Chondrocyte (in vitro differentiated cells): Measurements from ENCODE around the gene LTA4H. TPM values are rescaled to one million over a fixed set of nuclear protein-coding genes. Genes with fewer than 3 reads are reported as not detected.

Experiments
- DNase-seq: peaks from one replicate; pipeline ENCODE4 v3.0.0; 2021; ENCODE audit warnings: mixed read lengths, low spot score
- H3K27ac Mint-ChIP-seq: one replicate; pipeline ENCODE4 v1.8.0; 2021; ENCODE audit warnings: mild to moderate bottlenecking, moderate library complexity, mixed read lengths; ENCODE audit not compliant: unreplicated experiment
- H3K27me3 Mint-ChIP-seq: 2 replicates; pipeline ENCODE4 v1.8.0; 2021; ENCODE audit warnings: low read depth, mixed read lengths
- H3K36me3 Mint-ChIP-seq: 2 replicates; pipeline ENCODE4 v1.8.0; 2021; ENCODE audit warnings: low read depth, mixed read lengths
- H3K4me1 Mint-ChIP-seq: 2 replicates; pipeline ENCODE4 v1.8.0; 2021; ENCODE audit warnings: low read depth, mild to moderate bottlenecking, mixed read lengths
- H3K4me3 Mint-ChIP-seq: one replicate; pipeline ENCODE4 v1.8.0; 2021; ENCODE audit warnings: mild to moderate bottlenecking, moderate library complexity, mixed read lengths; ENCODE audit not compliant: unreplicated experiment
- H3K9me3 Mint-ChIP-seq: 2 replicates; pipeline ENCODE4 v1.8.0; 2021; ENCODE audit warnings: low read depth, mixed read lengths
- total RNA-seq: library from RNA; stranded (reverse); gene quantifications from 3 replicates; pipeline ENCODE4 v1.2.1, GENCODE V29; 2021
- TF ChIP-seq, protein P1 (sequence below): fragments of 200-600 bp; sonication (generic); IDR thresholded peaks from 2 replicates; pipeline ENCODE4 v1.5.0; 2021; ENCODE audit warnings: antibody characterized with exemption, mild to moderate bottlenecking, moderate library complexity

The LTA4H gene
- total RNA-seq, 1 donor from 2014 or later, result 55.0 TPM

GRCh38 chr12:95977764-95978305, 57.6 kb downstream of the LTA4H start:
- Mint-ChIP-seq H3K27me3 (no peaks in the 10 kb centered on the region), H3K9me3 (no peaks in the 10 kb centered on the region), H3K4me3 (no peak overlapping the region), H3K36me3 (no peaks in the 10 kb centered on the region), H3K27ac (no peak overlapping the region), H3K4me1 (no peaks in the 10 kb centered on the region)
- TF ChIP-seq, protein P1, sequence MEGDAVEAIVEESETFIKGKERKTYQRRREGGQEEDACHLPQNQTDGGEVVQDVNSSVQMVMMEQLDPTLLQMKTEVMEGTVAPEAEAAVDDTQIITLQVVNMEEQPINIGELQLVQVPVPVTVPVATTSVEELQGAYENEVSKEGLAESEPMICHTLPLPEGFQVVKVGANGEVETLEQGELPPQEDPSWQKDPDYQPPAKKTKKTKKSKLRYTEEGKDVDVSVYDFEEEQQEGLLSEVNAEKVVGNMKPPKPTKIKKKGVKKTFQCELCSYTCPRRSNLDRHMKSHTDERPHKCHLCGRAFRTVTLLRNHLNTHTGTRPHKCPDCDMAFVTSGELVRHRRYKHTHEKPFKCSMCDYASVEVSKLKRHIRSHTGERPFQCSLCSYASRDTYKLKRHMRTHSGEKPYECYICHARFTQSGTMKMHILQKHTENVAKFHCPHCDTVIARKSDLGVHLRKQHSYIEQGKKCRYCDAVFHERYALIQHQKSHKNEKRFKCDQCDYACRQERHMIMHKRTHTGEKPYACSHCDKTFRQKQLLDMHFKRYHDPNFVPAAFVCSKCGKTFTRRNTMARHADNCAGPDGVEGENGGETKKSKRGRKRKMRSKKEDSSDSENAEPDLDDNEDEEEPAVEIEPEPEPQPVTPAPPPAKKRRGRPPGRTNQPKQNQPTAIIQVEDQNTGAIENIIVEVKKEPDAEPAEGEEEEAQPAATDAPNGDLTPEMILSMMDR, result no peak
- DNase-seq, result no peak

DNA sequence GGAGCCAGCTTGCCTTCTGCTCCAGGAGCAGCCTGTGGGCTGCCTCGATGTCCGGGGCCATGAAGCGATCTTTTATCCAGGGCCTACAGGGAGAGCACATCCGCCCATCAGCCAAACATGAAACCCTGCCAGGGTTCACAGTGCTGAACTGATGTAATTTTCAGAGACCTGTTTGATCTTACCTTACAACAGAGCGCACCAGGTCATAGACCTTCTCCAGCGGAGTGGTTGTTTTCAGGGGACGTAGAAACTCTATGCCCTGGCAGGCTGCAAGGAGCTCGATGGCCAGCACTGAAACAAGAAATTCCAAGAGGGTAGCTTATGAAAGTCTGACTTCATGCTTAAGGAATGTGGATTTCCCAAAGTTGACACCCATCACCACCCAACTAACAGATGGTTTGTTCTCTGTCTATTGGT, 59.0 kb downstream of the LTA4H start:
- no peak for DNase-seq
- TF ChIP-seq, protein P1, result no peak
- H3K27ac Mint-ChIP-seq, result no peak overlapping the region
- H3K4me3 Mint-ChIP-seq, result no peak overlapping the region
- no peaks in the 10 kb centered on the region for H3K36me3 Mint-ChIP-seq
- no peaks in the 10 kb centered on the region for H3K27me3 Mint-ChIP-seq
- H3K9me3 Mint-ChIP-seq, result no peaks in the 10 kb centered on the region
- no peaks in the 10 kb centered on the region for H3K4me1 Mint-ChIP-seq

DNA sequence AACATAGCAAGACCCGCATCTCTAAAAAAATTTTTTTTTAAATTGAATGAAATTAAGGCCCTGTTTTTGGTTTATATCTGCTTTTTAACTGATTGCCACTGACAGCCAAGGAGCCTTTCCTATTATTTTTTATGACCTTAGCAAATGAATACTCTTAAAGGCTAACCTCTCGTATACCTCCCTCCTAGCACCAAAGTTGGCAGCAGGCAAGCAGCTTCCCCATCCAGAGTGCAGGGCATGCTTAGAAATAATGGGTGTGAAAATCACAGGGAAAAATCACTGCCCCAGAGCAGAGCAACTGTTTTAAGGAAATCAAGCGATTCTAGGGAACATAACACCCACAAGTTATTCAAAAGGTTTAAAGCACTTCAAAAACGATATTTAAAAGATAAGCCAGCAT, 59.9 kb downstream of the LTA4H start:
- Mint-ChIP-seq H3K27me3 (no peaks in the 10 kb centered on the region), H3K27ac (no peak overlapping the region), H3K4me3 (no peak overlapping the region), H3K36me3 (no peaks in the 10 kb centered on the region), H3K9me3 (no peaks in the 10 kb centered on the region), H3K4me1 (no peaks in the 10 kb centered on the region)
- DNase-seq, result no peak
- TF ChIP-seq, protein P1, result no peak

DNA sequence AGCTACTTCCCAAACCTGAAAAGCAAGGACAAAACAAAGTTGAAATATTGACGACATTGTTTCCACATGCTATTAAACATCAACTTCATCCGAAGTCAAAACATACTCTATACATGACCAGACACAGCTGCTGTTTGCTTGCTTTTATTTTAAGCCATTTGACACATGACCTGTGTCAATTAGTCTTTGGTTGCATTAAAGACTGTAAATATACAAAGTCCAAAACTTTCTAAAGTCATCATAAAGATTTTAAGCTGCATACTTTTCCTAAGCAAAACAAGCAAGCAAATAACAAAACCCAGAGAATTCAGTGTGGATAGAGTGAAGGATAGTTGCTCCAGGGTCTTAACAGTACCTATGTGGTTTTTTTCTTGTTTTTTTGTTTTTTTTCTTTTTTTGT, 61.0 kb downstream of the LTA4H start:
- Mint-ChIP-seq H3K27me3 (no peaks in the 10 kb centered on the region), H3K27ac (no peak overlapping the region), H3K9me3 (no peaks in the 10 kb centered on the region), H3K36me3 (no peaks in the 10 kb centered on the region), H3K4me1 (no peaks in the 10 kb centered on the region), H3K4me3 (no peak overlapping the region)
- no peak for DNase-seq
- TF ChIP-seq, protein P1, result no peak

DNA sequence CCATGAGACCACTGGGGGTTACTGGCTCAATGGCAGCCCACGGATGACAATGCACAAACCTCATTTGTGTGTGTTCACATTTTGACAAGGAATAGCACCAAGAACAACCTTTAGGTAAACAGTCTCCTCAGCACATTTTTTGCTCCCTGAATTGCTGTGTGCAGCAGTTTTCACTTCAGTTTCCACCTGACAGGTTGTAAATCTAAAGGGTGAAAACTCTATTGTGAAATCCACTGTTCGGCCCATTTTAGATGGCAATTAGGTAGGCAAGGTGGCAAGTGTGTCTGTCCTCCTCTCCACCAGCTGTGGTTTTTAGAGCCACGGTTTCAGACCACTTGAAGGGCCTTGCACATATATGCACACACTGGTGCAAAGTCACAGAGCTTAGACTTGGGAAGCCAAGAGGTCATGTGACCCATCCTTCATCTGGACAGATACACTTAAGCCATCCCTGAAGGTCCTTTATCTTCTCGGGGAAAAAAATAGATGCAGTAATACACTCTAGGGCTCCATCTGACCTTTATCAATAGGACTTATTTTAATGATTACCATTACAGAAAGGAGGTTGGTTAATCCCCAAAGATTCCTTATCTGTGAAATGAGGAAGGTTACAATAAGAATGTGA, 62.4 kb downstream of the LTA4H start:
- Mint-ChIP-seq H3K4me3 (no peak overlapping the region), H3K27ac (no peak overlapping the region), H3K9me3 (no peaks in the 10 kb centered on the region), H3K4me1 (no peaks in the 10 kb centered on the region), H3K36me3 (no peaks in the 10 kb centered on the region), H3K27me3 (no peaks in the 10 kb centered on the region)
- TF ChIP-seq, protein P1, result no peak
- no peak for DNase-seq
